GM12872 (cell line): Measurements from ENCODE around the gene NEURL1B.

Source experiments
- TF ChIP-seq, protein P1 (sequence below): IDR thresholded peaks from 3 replicates; pipeline ENCODE4 v1.5.1; 2011; ENCODE audit warnings: low read depth, mild to moderate bottlenecking, low read length, moderate library complexity; ENCODE audit not compliant: insufficient read depth

NEURL1B gene

DNA sequence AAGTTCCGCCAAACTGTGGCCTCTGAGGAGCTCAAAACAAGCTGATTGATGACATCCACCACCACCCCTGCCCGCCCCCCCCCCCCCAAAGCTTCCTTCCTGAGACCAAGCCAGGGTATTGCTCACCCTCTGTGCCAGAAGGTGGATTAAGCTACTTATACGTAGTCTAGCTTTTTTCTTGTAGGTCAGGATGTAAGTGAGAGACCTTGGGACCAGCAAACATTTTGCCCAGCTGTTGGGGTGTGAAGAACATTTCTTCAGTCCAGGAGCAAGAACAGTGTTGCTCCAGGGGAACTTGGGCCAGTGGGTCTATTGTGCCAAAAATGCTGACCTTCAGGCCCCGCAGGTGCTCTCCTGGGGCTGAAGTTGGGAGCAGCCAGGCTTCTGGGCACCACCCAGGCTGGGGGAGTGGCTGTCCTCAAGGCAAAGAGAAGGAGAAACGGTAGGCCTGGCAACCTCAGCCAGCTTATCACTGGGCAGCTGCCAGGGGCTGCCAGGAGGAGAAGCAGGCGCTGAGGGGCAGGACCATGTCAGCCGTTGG, 18.0 kb downstream of the NEURL1B start:
- TF ChIP-seq, protein P1, sequence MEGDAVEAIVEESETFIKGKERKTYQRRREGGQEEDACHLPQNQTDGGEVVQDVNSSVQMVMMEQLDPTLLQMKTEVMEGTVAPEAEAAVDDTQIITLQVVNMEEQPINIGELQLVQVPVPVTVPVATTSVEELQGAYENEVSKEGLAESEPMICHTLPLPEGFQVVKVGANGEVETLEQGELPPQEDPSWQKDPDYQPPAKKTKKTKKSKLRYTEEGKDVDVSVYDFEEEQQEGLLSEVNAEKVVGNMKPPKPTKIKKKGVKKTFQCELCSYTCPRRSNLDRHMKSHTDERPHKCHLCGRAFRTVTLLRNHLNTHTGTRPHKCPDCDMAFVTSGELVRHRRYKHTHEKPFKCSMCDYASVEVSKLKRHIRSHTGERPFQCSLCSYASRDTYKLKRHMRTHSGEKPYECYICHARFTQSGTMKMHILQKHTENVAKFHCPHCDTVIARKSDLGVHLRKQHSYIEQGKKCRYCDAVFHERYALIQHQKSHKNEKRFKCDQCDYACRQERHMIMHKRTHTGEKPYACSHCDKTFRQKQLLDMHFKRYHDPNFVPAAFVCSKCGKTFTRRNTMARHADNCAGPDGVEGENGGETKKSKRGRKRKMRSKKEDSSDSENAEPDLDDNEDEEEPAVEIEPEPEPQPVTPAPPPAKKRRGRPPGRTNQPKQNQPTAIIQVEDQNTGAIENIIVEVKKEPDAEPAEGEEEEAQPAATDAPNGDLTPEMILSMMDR, result no peak

DNA sequence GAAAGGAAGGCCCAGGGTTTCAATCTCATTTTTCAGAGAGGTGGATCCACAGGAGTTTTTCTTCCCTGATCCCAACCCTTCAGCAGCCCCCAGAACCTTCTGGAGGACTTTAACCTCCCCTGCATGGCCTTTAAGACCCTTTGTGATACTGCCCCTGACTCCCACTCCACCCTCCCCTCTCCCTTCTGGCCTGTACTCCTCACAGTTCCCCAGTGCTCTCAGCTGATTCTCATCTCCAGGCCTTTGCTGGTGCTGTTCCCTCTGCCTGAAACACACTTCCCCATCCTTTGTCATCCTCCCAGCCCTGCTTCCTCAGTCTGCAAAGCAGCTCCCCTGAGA, 18.5 kb downstream of the NEURL1B start:
- TF ChIP-seq, protein P1, result no peak

DNA sequence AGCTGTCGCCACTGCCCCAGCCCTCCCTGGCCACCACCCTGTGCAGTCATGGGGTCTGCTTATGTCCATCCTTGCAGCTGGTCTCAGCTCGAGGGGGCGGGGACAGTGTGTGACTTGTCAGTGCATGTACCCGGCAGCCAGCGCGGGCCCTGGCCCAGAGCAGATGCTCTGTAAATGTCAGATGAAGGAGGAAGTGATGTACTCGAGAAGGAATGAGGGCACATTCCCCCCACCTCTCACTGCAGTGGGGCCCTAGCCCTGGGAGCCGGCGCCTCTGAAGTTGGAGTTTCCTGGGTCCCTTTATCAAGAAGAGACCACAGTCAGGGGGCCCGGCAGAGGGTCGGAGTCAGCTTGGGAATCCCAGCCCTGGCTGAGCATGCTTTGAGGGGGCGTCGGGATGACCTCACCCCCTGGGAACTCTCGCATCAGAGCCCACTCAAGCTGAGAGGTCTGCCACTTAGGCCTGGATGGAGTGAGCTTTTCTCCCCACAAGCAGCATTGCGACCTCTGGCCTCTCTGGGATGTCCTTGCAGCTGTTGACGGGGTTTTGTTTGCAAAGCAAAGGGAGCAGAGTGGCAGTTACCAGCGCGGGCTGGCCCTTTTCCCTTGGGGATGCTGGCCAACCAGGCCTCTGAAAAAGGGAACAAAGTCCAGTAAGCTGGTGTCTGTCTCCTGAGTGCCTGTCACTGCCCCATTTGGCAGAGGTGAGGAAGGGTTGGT, 19.0 kb downstream of the NEURL1B start:
- TF ChIP-seq, protein P1, result no peak

DNA sequence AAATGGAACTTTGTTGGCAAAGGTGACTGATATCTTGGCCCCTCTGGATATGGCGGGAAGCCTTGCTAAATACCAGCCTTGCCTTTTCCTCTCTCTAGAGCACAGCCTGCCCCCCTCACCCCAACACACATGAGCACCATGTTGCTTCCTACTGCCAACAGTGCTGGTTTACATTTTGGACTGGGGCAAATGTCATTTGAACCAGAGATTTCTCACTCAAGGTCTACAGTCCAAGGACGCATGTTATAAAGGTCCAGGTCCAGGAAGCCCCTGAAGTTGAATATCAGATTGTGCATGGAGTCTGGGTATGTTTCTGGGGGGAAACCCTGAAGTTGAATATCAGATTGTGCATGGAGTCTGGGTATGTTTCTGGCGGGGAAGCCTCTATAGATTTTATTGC, 19.9 kb downstream of the NEURL1B start:
- TF ChIP-seq, protein P1, result no peak

DNA sequence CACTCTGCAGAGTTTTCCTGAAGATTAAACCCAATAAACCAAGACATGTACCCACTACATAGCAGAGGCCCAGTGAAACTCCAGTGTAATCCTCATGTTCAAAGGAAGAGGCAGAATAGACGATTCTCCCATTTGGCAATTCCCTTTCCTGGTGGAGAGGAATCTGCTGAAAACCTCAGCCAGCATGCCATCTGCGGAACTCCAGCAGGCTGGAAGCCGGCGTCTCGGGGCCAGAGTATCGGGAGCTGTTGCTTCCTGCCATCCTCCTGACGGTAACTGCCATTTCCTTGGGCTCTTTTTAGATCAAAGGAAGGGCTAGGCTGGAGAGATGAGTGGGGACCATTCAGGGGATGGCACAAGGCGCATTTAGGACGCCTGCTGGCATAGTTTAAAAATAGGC, 20.5 kb downstream of the NEURL1B start:
- TF ChIP-seq, protein P1, result no peak

DNA sequence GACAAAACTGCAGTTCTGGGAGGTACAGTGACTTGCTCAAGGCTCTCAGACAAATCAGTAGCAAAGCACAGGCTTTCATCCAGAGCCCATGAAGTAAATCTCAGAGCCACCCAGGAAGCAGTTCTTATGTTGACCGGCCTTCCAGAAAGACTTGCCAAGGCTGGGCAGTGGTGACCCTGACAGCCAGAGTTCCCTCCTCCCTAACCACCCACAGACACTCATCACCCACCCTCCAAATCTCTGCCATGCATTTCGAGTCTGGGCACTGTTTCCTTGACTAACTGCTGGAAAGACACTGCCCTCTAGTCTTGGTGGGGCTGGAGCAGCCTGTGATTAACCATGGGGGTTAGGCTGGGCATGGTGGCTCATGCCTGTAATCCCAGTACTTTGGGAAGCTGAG, 21.5 kb downstream of the NEURL1B start:
- TF ChIP-seq, protein P1, result no peak

DNA sequence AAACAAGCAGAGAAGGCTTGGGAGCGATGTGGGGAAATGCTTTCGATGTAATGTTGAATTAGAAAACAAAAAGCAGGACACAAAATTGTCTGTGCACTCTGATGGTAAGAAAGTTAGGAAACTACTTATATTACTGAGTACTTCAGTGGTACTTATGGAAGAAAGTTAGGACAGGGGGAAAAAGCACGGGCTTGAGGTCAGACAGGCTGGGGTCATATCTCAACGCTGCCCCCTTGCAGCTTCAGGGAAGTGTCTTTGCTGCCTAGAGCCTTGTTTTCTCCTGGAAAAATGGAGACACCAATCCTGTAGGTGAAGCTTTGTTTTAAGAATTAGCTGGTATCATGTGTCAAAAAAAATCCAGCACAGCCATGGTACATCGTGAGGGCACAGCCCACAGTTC, 23.0 kb downstream of the NEURL1B start:
- TF ChIP-seq, protein P1, result no peak
